HCT116 (cell line): Measurements from ENCODE around the gene MAP2K6. TPM values are rescaled to one million over a fixed set of nuclear protein-coding genes. Genes with fewer than 3 reads are reported as not detected.

ENCODE experiments used
- ATAC-seq: fragments of 200-7000 bp; cut with Tn5 transposase; 2 replicates; pipeline ENCODE4 v1.9.1; 2020; ENCODE audit warnings: mild to moderate bottlenecking, moderate library complexity
- BruUV-seq: library from RNA; stranded (reverse); fragments of 400-500 nt; replicated peaks from 2 replicates; lab custom pipeline; 2021; lab: Mats Ljungman, UMichigan
- CTCF ChIA-PET: fragments of 300-600 bp; sonication (Branson Sonifier 250); formaldehyde crosslinking; loops from one replicate; lab custom pipeline; 2021; ENCODE audit warnings: antibody characterized with exemption; lab: Charles Lee
- POLR2A ChIA-PET: fragments of 300-600, 350-600 bp; sonication (Branson Sonifier 250); formaldehyde crosslinking; loops from one replicate; lab custom pipeline; 2021; ENCODE audit warnings: antibody characterized with exemption; lab: Charles Lee
- RAD21 ChIA-PET, 2 experiments: fragments of 300-600 bp; sonication (Branson Sonifier 250); formaldehyde crosslinking; loops; one replicate each; lab custom pipeline; 2023; ENCODE audit warnings: low total read pairs in 2 of 2; ENCODE audit not compliant: uncharacterized antibody in 2 of 2, unreplicated experiment in 2 of 2, low non-redundant PET in 1 of 2; lab: Charles Lee
- DNase-seq: peaks from one replicate; pipeline ENCODE4 v3.0.0-alpha.2; 2010; ENCODE audit warnings: low read depth, low spot score
- H2AFZ ChIP-seq: fragments of 200-600 bp; shearing (Covaris generic), sonication (generic); 2 replicates; pipeline ENCODE4 v1.6.1; 2017; ENCODE audit warnings: low read depth, mixed run types, mixed read lengths, antibody characterized with exemption, low read length; ENCODE audit not compliant: poor library complexity, severe bottlenecking
- H3K27ac ChIP-seq: 2 replicates; pipeline ENCODE4 v1.5.1; 2012; ENCODE audit warnings: low read depth, low read length
- H3K27me3 ChIP-seq: fragments of 200-600 bp; sonication (generic); 2 replicates; pipeline ENCODE4 v1.6.1; 2016; ENCODE audit warnings: mixed run types, low read length, mixed read lengths; ENCODE audit not compliant: insufficient read depth
- H3K36me3 ChIP-seq, 2 experiments: fragments of 200-500 bp in 1 of 2; fragments of 200-600 bp in 1 of 2; sonication (Bioruptor generic) in 1 of 2; sonication (generic) in 1 of 2; 2 replicates each; pipeline versions ENCODE4 v1.5.1 to v1.6.1; 2014 to 2016; ENCODE audit warnings: low read length in 2 of 2, inconsistent platforms in 1 of 2, mixed read lengths in 1 of 2, mixed run types in 1 of 2; ENCODE audit not compliant: insufficient read depth in 2 of 2, control insufficient read depth in 1 of 2
- H3K4me1 ChIP-seq, 2 experiments: fragments of 200-600 bp in 1 of 2; sonication (generic) in 1 of 2; 2 replicates each; pipeline versions ENCODE4 v1.5.1 to v1.6.1; 2012 to 2017; ENCODE audit warnings: low read length in 2 of 2, inconsistent platforms in 1 of 2, mild to moderate bottlenecking in 1 of 2, mixed read lengths in 1 of 2, mixed run types in 1 of 2, moderate library complexity in 1 of 2; ENCODE audit not compliant: insufficient read depth in 2 of 2, control insufficient read depth in 1 of 2
- H3K4me2 ChIP-seq: fragments of 200-600 bp; sonication (generic); 2 replicates; pipeline ENCODE4 v1.6.1; 2017; ENCODE audit warnings: mixed run types, low read length, mixed read lengths
- H3K4me3 ChIP-seq, 2 experiments: fragments of 200-600 bp in 1 of 2; sonication (generic) in 1 of 2; replicated peaks in 1 of 2; 2 replicates each; pipeline ENCODE4 v1.5.1; 2011 to 2016; ENCODE audit warnings: low read length in 2 of 2, control low read depth in 1 of 2, low read depth in 1 of 2, mild to moderate bottlenecking in 1 of 2, mixed read lengths in 1 of 2, mixed run types in 1 of 2
- H3K79me2 ChIP-seq: fragments of 200-600 bp; sonication (generic); 2 replicates; pipeline ENCODE4 v1.6.1; 2017; ENCODE audit warnings: mild to moderate bottlenecking, mixed run types, low read length, moderate library complexity, mixed read lengths; ENCODE audit not compliant: insufficient read depth
- H3K9ac ChIP-seq: fragments of 200-600 bp; sonication (generic); 2 replicates; pipeline ENCODE4 v1.6.1; 2016; ENCODE audit warnings: low read length, mixed read lengths
- H3K9me2 ChIP-seq: fragments of 200-600 bp; sonication (generic), shearing (Covaris generic); 2 replicates; pipeline ENCODE4 v1.6.1; 2017; ENCODE audit warnings: mixed run types, mild to moderate bottlenecking, moderate library complexity; ENCODE audit not compliant: insufficient read depth
- H3K9me3 ChIP-seq, 2 experiments: fragments of 200-500 bp in 1 of 2; fragments of 200-600 bp in 1 of 2; sonication (Bioruptor generic) in 1 of 2; sonication (generic) in 1 of 2; 2 replicates each; pipeline ENCODE4 v1.6.1; 2014 to 2017; ENCODE audit warnings: low read length in 2 of 2, mixed read lengths in 2 of 2, inconsistent platforms in 1 of 2, low read depth in 1 of 2, mild to moderate bottlenecking in 1 of 2, mixed run types in 1 of 2, moderate library complexity in 1 of 2; ENCODE audit not compliant: control insufficient read depth in 1 of 2, insufficient read depth in 1 of 2
- H4K20me1 ChIP-seq: fragments of 200-600 bp; sonication (generic), shearing (Covaris generic); 2 replicates; pipeline ENCODE4 v1.6.1; 2017; ENCODE audit warnings: mixed run types, mild to moderate bottlenecking, moderate library complexity; ENCODE audit not compliant: insufficient read depth
- CBX3 ChIP-seq: IDR thresholded peaks from 2 replicates; pipeline ENCODE4 v1.6.1; 2012; ENCODE audit warnings: low read depth
- CEBPB ChIP-seq: IDR thresholded peaks from 2 replicates; pipeline ENCODE4 v1.6.1; 2012; ENCODE audit warnings: low read depth
- ELF1 ChIP-seq: IDR thresholded peaks from 2 replicates; pipeline ENCODE4 v1.6.1; 2012; ENCODE audit warnings: low read depth, borderline replicate concordance
- EZH2phosphoT487 ChIP-seq: fragments of 200-600 bp; IDR thresholded peaks from 2 replicates; pipeline ENCODE4 v1.6.1; 2018; ENCODE audit warnings: antibody characterized with exemption, borderline replicate concordance
- FOSL1 ChIP-seq: IDR thresholded peaks from 2 replicates; pipeline ENCODE4 v1.6.1; 2012; ENCODE audit warnings: low read depth
- JUND ChIP-seq: IDR thresholded peaks from 2 replicates; pipeline ENCODE4 v1.6.1; 2012
- SRF ChIP-seq: IDR thresholded peaks from 2 replicates; pipeline ENCODE4 v1.6.1; 2012; ENCODE audit warnings: low read depth
- YY1 ChIP-seq: IDR thresholded peaks from 2 replicates; pipeline ENCODE4 v1.6.1; 2011; ENCODE audit warnings: low read length, low read depth, moderate library complexity, mild to moderate bottlenecking; ENCODE audit not compliant: insufficient replicate concordance; ENCODE audit errors: extremely low read depth
- intact Hi-C: fragments of 100-400 bp; cut with micrococcal nuclease; formaldehyde crosslinking; loops from 2 replicates; pipeline ENCODE4 v1.10.0; 2022
- total RNA-seq: library from RNA; stranded (reverse); gene quantifications from one replicate; pipeline ENCODE4 v1.2.1, GENCODE V29; 2021; ENCODE audit not compliant: unreplicated experiment
- TF ChIP-seq, protein P1 (sequence below): IDR thresholded peaks from 2 replicates; pipeline ENCODE4 v1.6.1; 2012
- TF ChIP-seq, protein P2 (sequence below): IDR thresholded peaks from 2 replicates; pipeline ENCODE4 v1.6.1; 2011; ENCODE audit warnings: mild to moderate bottlenecking, low read length, moderate library complexity; ENCODE audit not compliant: insufficient replicate concordance; ENCODE audit errors: extremely low read depth

MAP2K6 gene
- total RNA-seq, 1 experiment from 2014 or later = 0.22 TPM

DNA sequence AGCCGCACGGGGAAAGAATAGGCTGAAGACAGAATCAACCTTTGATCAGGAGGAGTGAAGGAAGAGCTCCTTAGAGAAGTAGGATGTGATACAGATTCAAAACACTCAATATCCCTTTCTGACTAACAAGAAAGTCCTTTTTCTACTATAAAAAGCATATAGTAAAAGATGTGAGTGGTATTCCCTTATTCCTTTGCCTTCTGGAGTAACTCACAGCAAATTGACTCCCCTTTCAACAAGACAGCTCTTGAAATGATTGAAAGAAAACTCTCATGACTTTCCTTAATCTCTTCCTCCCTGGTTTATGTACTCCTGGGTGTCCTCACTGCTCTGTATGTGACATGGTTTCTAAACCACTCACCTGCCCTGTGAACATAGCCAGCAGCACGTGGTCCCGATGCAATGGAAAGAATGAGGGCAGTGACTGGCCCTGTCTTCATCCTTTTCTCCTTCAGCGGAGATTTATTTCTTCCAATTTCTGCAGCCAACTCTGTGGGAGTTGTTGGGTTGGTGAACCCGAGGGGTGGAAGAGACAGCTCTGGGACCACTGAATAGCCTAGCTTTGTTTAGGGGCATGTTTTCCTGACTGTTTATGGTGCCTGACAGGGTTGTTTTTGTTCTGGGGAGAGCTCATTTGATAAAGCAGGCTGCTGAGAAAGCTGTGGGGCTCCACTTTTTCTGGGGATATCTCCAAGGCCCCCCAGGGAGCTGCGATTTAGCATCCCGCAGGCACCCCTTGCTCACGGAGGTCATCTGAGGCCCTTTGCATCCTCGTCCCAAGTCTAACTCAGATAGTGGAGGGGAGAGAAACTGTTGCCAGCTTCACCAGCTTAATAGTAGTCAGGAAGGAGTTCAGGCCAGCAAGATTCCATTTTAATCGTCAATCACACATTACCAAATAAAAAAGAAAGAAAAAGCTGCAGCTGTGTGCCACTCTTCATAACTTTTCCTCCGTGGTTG lies 46.7 kb downstream of the MAP2K6 start (continued):
- no peak for TF ChIP-seq FOSL1
- TF ChIP-seq ELF1 = no peak
- TF ChIP-seq EZH2phosphoT487 = no peak
- no peak for TF ChIP-seq YY1
- TF ChIP-seq, protein P1, sequence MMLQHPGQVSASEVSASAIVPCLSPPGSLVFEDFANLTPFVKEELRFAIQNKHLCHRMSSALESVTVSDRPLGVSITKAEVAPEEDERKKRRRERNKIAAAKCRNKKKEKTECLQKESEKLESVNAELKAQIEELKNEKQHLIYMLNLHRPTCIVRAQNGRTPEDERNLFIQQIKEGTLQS = no peak

DNA sequence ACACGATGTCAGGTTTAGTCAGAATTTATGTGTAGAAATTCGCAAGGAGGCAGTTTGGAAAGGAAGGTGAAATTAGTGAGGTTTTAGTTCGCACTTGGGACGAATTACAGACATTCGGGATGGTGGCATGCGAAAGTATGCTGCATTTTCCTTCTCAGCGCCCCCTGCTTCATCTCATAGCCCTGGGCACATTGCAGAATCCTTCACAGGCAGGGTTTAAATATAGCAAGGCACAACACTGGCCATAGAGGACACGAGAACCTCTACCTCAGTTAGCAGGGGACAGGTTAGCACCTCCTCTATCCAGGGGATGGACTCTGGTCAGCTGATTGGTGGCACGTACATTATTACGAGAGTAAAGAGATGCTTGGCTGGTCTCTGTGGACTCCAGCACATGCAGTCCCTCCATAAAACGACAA lies 47.5 kb downstream of the MAP2K6 start:
- Histone ChIP-seq H3K79me2 (no peaks in the 10 kb centered on the region), H3K27me3 (no peaks in the 10 kb centered on the region), H3K9me3 (no peaks in the 10 kb centered on the region), H3K27ac (no peak overlapping the region), H3K4me3 (no peak overlapping the region), H2AFZ (no peak overlapping the region), H3K9me2 (no peaks in the 10 kb centered on the region), H3K4me2 (no peak overlapping the region), H3K36me3 (no peaks in the 10 kb centered on the region), H3K4me1 (peaks cover 0 to 4% of the 10 kb centered on the region in 2 experiments; a peak in 1 of 4 replicates), H4K20me1 (no peaks in the 10 kb centered on the region), H3K9ac (no peak overlapping the region)
- no peak for TF ChIP-seq EZH2phosphoT487
- DNase-seq (no peak), ATAC-seq (no peak)
- ChIA-PET RAD21 (no interaction called here), POLR2A (no interaction called here), CTCF (no interaction called here)
- intact Hi-C loops = no loop called here
- no TSS peak for BruUV-seq

DNA sequence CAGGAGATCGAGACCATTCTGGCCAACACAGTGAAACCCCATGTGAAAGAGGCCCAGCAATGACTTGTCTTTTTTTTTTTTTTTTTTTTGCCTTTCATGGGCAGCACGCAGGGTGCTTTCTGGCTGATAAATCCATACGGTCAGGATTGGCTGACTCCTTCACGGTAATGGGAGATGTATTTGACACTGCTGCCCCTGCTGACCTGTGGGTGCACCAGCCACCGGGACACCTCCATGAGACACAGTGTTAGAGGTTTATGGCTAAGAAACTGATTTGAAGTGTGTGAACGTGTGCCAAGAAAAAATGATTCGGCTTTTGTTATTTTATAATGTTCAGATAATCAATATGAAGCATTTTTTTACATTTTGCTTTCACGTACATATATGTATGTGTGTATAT lies 48.4 kb downstream of the MAP2K6 start:
- no TSS peak for BruUV-seq
- CTCF ChIA-PET = no interaction called here
- POLR2A ChIA-PET = no interaction called here

More for the DNA sequence above, 48.4 kb downstream of the MAP2K6 start:
- no peaks in the 10 kb centered on the region for H3K9me3 ChIP-seq
- no peaks in the 10 kb centered on the region for H4K20me1 ChIP-seq
- no peak overlapping the region for H3K4me3 ChIP-seq
- DNase-seq (no peak), ATAC-seq (no peak)
- RAD21 ChIA-PET = no interaction called here
- H3K79me2 ChIP-seq = no peaks in the 10 kb centered on the region
- no peak overlapping the region for H2AFZ ChIP-seq
- no peak overlapping the region for H3K4me2 ChIP-seq
- intact Hi-C loops = no loop called here
- no peak overlapping the region for H3K9ac ChIP-seq
- peaks cover 0 to 8% of the 10 kb centered on the region in 2 experiments; a peak in 1 of 4 replicates for H3K4me1 ChIP-seq
- no peaks in the 10 kb centered on the region for H3K9me2 ChIP-seq
- H3K27ac ChIP-seq = no peak overlapping the region
- no peaks in the 10 kb centered on the region for H3K27me3 ChIP-seq
- TF ChIP-seq, protein P2, sequence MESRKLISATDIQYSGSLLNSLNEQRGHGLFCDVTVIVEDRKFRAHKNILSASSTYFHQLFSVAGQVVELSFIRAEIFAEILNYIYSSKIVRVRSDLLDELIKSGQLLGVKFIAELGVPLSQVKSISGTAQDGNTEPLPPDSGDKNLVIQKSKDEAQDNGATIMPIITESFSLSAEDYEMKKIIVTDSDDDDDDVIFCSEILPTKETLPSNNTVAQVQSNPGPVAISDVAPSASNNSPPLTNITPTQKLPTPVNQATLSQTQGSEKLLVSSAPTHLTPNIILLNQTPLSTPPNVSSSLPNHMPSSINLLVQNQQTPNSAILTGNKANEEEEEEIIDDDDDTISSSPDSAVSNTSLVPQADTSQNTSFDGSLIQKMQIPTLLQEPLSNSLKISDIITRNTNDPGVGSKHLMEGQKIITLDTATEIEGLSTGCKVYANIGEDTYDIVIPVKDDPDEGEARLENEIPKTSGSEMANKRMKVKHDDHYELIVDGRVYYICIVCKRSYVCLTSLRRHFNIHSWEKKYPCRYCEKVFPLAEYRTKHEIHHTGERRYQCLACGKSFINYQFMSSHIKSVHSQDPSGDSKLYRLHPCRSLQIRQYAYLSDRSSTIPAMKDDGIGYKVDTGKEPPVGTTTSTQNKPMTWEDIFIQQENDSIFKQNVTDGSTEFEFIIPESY = no peak
- no peak for TF ChIP-seq CEBPB
- TF ChIP-seq JUND = no peak
- TF ChIP-seq, protein P1 = no peak
- TF ChIP-seq EZH2phosphoT487 = no peak
- TF ChIP-seq CBX3 = no peak
- no peak for TF ChIP-seq SRF
- H3K36me3 ChIP-seq = no peaks in the 10 kb centered on the region
